Suppressor macrophage treated with lipopolysaccharide for 4 hours (primary cell): Measurements from ENCODE around the gene ZNF853.
A peak's percentile ranks its signal among the peaks of the same experiment; 100 is the strongest.
"Not testable (repeated sequence)": the region's sequence is repeated elsewhere in the genome, so short reads cannot be mapped to it uniquely, and the experiment has no call there.

ENCODE experiments used
- DNase-seq: peaks from one replicate; pipeline ENCODE4 v3.0.0-alpha.2; 2020

The ZNF853 gene

GRCh38 chr7:6614953-6615722, at the start of gene ZNF853:
Gene ZNF853 (plus strand): TSS chr7:6615610. CDS start chr7:6616175, 565 bp downstream.
- DNase-seq, result no peak

GRCh38 chr7:6565655-6566054, 49.8 kb upstream of the ZNF853 start:
- no peak for DNase-seq

GRCh38 chr7:6567886-6568285, 47.5 kb upstream of the ZNF853 start:
- DNase-seq, result no peak

GRCh38 chr7:6571160-6571779, 44.1 kb upstream of the ZNF853 start:
- peak; percentile 63 for DNase-seq

GRCh38 chr7:6575281-6576023, 40.0 kb upstream of the ZNF853 start:
- DNase-seq, result no peak

GRCh38 chr7:6576024-6576866, 39.2 kb upstream of the ZNF853 start:
- DNase-seq, result no peak

- not testable (repeated sequence) for DNase-seq
Measured at GRCh38 chr7:6576867-6577368, 38.5 kb upstream of the ZNF853 start.

- DNase-seq, result peak; percentile 95
Measured at GRCh38 chr7:6577369-6578113, 37.9 kb upstream of the ZNF853 start, which contains the start of gene ZDHHC4. Gene ZDHHC4 (plus strand): TSS chr7:6577454. CDS start chr7:6580562, 3,108 bp downstream.

GRCh38 chr7:6578114-6579084, 37.0 kb upstream of the ZNF853 start:
- no peak for DNase-seq

GRCh38 chr7:6579446-6579845, 36.0 kb upstream of the ZNF853 start:
- peak; percentile 80 for DNase-seq

- DNase-seq, result not testable (repeated sequence)
Measured at GRCh38 chr7:6585746-6586432, 29.5 kb upstream of the ZNF853 start.

- no peak for DNase-seq
Measured at GRCh38 chr7:6588566-6588965, 26.8 kb upstream of the ZNF853 start.

GRCh38 chr7:6589151-6589828, 26.1 kb upstream of the ZNF853 start:
- no peak for DNase-seq

- DNase-seq, result peak; percentile 91
Measured at GRCh38 chr7:6589829-6590644, 25.4 kb upstream of the ZNF853 start, which contains the start of gene INTS15. Gene INTS15 (plus strand): TSS chr7:6590021. CDS start chr7:6590284, 263 bp downstream.

- no peak for DNase-seq
Measured at GRCh38 chr7:6590645-6591110, 24.7 kb upstream of the ZNF853 start.

GRCh38 chr7:6600093-6600492, 15.3 kb upstream of the ZNF853 start:
- DNase-seq, result no peak

GRCh38 chr7:6604458-6604857, 11.0 kb upstream of the ZNF853 start:
- DNase-seq, result no peak
